ENCODE results near the gene OR2C3.
"Not testable (repeated sequence)": the region's sequence is repeated elsewhere in the genome, so short reads cannot be mapped to it uniquely, and the experiment has no call there.

The OR2C3 gene

DNA sequence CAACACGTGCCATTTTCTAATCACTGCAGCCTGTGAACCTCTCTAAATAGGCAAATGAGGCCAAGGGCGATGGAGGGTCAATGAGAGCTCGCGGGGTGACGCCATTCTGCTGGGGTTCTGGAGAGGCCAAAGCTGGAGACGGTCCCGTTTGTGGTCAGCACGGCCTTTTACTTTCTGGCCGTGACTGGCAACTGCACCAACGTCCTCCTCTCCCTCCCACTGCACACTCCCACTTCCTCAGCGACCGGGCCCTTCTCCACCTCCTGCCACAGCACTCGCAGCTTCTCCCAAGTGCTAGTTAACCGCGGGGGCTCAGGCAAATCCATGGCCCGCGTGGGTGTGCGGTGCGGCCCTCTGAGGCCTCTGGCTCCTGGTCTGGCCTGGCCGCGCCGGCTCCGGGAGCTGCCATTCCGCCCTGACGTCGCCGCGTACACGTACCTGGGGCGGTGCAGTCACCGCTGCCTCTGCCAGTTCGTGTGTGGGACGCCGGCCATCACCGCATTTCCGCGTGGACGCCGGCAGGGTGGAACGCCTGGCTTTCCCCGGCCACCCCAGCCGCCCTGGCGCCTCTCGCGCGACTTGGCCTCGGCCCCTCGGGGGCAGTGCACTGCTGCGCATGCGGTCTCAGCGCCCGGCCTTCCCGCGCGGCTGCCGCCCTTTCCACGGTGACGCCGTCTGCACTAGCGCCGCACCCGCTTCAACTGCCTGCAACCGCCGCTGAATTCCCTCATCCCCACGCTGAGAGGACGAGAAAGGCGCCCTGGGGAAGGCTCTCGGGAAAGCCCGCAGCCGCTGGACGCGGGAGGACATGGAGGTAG lies 18.2 kb downstream of the OR2C3 start:
- no peak for DNase-seq (ENCODE audit: low spot score)

GRCh38 chr1:247506831-247507230 lies 29.4 kb downstream of the OR2C3 start:
- DNase-seq (ENCODE audit: low spot score), result no peak

DNA sequence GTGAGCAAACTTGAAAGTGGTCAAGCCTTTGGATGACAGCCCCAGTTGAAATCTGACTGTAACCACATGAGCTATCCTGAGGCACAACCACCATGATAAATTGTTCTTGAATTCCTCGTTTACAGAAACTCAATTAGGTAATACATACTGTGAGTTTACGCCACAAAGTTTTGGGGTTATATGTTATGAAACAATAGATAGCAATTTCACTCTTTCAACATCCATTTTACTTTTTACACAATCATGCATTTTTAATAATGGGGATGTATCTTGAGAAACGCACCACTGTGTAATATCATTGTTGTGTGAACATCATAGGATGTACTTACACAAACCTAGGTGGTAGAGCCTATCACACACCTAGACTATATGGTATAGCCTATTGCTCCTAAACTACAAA lies 35.4 kb downstream of the OR2C3 start:
- no peak for DNase-seq (ENCODE audit: low spot score)

DNA sequence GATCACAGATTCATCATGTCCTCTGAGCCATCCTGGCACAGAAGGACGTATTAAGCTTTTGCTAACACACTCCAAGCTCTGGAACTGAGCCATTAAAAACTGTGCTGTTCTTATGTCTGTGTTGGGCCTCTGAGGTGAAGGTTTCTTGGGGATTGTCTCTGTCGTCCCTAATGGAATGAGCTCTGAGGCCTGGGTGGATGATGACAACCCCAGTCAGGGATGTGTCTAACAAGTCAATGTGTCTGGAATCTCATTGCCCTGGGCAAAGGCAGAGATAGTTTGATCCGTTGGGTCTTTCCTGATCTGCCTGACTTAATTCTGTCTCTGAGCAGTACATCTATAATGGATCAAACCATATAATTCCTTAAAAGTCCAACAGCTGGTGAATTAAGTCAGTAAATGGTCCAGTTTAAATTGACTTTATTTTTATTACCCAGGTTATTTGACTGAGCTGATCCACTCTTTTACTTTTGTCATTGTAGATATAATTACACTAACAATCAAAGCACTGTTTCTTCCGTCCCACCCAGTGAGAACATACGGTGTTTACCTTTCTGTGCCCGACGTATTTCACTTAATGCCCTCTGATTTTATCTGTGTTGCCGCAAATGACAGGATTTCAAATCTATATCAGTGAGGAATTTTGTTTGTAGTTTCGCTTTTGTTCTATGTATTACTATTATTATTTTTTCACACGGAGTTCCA lies 39.5 kb downstream of the OR2C3 start:
- DNase-seq (ENCODE audit: low spot score), result no peak

DNA sequence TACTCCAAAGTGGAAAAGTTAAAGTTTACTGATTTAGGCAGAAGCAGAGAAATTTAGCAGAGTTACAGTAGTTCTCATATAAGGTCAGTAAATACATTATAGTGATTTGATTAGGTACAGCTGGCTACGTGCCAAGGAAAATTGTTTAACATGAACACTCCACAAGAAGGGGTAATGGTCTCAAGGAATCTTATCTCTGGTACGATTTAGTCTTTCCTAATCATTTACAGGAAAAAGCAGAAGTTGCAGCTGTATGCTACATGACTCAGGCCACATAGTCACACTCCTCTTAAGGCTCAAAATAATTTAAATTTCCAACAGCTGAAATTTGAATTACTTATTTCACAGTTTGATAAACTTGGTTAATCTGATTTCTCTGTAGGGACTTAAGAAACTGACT lies 41.5 kb downstream of the OR2C3 start:
- DNase-seq (ENCODE audit: low spot score), result no peak

- DNase-seq (ENCODE audit: low spot score), result no peak
Observed at GRCh38 chr1:247493106-247493505, 43.1 kb downstream of the OR2C3 start.

GRCh38 chr1:247491328-247491727 lies 44.9 kb downstream of the OR2C3 start:
- DNase-seq (ENCODE audit: low spot score), result no peak

GRCh38 chr1:247487057-247487456 lies 49.2 kb downstream of the OR2C3 start:
- DNase-seq (ENCODE audit: low spot score), result peak; percentile 66

DNA sequence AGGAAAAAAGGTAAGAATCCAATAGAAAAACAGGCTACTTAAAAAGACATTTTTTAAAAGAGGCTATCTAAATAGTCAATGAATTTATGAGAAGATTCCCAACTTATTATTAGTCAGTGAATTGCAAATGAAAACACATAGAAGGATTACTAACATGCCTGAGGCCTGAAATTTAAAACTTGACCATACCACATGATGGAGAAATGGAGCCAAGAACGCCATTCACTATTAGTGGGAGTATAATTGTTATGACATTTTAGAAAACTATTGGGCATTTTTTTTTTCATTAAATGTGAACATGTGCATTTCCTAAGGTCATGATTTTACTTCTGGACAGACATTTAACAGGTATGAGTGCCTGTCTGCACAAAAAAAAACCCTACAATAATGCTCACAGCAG lies 53.5 kb downstream of the OR2C3 start:
- DNase-seq (ENCODE audit: low spot score), result no peak

GRCh38 chr1:247476328-247477058 lies 59.7 kb downstream of the OR2C3 start:
- not testable (repeated sequence) for DNase-seq (ENCODE audit: low spot score)

GRCh38 chr1:247475793-247476192 lies 60.4 kb downstream of the OR2C3 start:
- DNase-seq (ENCODE audit: low spot score), result no peak

Data from iPS-NIHi11 (cell line).